Activated CD8-positive, alpha-beta memory T cell treated with anti-CD3 and anti-CD28 coated beads, Interleukin-2, amount 50 U/mL, for 1 hour (primary cell): ENCODE measurements around the gene ZCCHC4.

ENCODE experiments used
- DNase-seq: peaks from one replicate; pipeline ENCODE4 v3.0.0-alpha.2; 2020; ENCODE audit errors: extremely low read depth

ZCCHC4 gene

DNA sequence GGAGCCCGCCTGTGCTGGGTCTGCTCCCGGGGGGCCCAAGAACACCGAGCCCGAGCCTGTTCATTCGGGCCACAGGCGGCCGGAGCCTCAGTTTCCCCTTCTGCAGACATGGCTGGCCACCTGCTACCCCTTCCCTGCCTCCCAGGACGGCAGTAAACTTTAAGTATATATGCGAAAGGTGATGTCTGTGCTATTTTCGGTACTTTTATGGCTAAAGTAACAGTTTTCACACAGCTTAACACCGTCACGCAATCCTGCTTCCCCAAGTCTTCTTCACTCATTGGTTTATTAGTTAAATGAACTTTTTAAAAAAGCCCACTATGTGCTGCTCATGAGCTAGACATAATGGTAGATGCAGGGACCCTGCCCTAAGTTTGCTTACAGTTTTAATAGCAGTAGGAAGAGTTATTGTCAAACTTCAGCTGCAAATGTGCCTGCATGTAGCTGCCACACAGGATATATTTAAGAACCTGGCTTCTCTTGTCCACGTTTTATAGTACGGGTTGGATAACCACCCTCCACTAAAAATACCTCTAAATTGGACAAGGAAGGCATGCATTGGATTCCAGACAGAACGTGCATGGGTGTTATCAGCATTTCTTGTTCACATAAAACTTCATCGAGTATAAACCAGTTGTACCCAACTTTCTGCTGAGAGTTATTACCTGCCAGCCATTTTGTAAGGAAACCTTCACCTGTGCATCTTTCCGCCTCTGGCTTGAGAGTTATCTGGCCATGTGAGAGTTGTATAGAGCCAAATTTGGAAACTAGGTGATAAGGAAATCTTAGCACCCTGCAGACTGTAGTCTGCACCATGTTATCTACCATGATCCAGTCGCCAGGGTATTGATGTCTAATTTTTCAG is 65.2 kb downstream of the ZCCHC4 start:
- no peak for DNase-seq

DNA sequence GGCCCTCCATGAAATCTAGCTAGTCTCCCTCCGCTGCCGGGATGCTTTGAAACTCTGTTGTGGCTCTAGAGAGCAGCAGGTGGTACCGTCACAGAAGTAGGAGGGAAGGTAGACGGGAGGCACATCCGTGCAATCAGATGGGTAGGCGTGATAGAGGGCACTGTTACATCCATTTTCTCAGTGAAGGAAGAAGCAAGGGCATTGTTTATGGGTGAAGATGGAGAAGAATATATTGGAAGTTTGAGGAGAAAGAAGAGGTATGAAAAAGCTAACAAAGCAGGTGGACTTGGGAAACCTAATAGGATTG is 65.8 kb downstream of the ZCCHC4 start:
- DNase-seq: no peak

DNA sequence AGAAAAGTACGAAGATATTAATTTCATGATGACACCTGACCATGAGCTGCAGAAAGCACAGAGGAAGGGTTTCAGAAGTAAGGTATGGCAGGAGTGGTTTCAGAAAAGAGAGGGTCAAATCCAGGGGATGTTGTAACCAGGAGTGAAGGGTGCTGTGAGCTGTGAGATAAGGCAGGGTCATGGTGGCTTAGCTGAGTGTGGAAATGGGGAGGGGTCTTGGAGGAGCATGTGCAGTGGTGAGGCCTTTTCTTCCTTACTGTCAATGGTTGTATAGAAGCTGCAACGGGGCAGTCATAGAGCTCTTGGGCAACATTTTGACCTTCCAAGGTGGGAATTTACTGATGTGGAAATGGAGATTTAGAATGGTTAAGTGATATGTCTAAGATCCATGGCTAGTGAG is 67.0 kb downstream of the ZCCHC4 start:
- no peak for DNase-seq

DNA sequence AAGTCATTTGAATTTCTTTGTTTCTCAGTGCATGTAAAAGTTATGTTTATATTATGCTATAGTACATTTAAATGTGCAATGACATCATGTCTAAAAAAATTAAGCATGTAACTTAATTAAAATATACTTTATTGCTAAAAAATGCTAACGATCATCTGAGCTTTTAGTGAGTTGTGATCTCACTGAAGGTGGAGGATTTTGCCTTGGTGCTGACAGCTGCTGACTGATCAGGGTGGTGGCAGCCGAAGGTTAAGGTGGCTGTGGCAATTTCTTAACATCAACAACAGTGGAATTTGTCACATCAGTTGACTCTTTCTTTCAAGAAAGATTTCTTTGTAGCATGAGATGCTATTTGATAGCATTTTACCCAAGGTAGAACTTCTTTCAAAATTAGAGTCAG is 71.1 kb downstream of the ZCCHC4 start:
- no peak for DNase-seq

DNA sequence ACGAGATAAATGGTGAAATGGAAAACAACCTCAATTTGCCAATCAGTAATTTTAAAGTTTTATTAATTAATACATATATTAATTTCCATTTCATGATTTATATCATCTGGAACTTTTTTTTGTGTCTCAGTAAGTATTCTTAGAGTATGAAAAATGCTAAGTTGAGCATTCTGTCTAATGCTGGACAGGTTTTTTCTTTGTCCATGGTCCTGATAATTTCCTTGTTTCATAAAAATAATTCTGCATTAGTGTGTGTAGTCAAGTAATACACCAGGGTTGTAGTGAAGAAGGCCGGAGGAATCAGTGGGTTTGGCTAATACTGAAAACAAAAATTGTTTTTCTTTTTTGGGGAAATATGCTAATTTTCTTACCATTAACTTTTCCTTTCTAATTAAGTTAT is 74.4 kb downstream of the ZCCHC4 start:
- DNase-seq: no peak

DNA sequence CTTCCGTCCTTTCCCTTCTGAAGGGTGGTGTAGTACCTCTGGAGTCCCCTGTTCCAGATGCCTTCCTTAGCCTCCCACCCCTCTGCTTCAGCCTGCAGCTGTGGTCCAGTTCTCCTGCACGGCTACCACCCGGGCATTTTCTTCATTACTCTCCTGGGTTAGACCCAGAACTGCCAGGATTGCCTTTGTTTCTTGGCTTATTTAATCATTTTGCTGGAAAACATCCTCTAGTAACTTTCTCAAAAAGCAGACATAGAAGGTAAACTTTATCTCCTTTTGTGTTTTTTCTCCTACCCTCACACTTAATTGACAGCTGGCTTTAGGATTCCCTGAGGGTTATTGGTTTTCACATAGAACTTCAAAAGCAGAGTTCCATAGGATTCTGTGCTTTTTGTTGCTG is 84.7 kb downstream of the ZCCHC4 start:
- DNase-seq: no peak

DNA sequence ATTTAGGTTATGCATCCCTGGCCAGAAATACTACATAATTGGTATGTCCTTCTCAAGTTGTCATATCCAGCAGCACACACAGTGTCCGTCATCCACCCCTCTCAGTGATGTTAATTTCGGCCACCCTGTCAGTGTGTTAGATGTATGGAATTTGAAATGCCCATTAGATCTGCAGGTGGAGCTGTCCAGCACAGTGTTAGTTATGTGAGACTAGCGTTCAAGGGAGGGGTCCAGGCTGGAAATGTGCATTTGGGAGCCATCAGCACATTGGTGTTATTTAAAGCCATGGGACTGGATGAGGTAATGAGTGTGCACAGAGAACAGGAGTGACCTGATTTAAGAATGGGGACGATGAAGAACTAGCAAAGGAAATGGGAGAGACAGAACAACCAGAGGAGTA is 86.9 kb downstream of the ZCCHC4 start:
- no peak for DNase-seq

DNA sequence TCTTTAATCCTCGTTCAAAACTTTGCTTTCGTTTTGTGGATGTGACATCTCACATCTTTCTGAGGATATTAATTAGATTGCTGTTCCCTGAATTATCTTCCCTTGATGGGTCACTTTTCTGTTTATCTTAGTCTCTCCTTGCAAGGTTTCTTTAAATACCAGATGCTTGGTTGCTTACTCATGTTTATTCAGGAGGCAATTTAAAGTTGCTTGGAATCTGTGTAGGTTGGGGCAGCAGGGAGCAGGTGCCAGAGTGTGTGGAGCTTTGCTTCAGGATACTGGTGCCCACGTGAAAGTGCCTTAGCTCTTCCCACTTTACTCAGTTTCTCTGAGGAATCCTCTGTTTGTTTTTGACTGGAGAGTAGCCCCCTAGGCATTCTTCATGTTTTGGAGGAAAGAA is 88.5 kb downstream of the ZCCHC4 start:
- DNase-seq: no peak

DNA sequence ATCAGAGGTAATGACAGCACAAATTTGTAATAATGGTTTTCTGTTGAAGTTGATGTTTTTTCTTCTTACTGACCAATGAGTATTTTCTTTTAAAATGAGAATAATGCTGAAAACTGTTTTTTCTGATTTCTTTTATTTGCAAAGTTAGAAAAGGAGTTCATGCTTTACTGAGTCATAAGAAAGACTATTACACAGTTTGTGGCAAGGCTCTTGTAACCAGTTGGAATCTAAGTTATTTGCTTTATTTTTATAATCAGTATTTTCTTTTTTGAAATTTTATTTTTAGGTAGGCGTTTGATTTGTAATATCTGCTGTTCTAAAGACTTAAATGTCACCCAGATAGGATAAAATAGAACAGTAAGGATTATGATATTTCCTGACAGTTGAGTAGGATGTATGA is 89.9 kb downstream of the ZCCHC4 start:
- no peak for DNase-seq

DNA sequence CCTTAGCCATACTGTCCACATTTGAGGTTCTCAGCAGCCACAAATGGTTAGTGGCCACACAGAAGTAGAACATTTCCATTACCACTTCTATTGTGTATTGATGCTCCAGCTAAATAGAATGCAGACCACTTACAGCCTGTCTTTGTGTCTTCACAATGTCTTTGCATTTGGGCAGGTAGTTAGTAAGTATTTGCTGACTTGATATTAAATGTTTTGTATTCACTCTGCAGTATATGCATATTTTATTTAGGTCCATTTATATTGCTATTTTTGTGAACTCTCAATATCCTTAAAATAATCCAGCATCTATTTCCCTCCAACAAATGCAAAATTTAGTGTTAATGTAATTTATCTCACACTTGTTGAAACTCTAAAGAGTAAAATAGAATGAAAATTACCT is 91.1 kb downstream of the ZCCHC4 start:
- no peak for DNase-seq

DNA sequence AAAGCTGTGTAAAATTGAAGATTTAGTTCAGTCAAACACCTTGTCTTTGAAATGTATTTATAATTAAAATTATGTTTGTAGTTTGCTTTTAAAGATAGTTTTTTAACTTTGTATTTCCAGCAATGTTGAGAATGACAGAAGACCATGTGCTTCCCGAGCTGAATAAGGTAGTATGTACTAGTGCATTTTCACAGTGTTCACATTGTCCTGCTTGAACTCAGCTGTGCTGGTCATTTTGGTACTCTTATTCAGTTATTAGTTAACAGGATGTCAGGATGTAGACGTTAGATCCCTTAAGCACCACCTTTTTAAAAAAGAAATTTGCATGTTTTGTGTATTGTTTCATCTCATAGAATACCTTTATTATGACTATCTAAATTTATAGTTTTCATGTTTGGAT is 92.9 kb downstream of the ZCCHC4 start:
- no peak for DNase-seq

DNA sequence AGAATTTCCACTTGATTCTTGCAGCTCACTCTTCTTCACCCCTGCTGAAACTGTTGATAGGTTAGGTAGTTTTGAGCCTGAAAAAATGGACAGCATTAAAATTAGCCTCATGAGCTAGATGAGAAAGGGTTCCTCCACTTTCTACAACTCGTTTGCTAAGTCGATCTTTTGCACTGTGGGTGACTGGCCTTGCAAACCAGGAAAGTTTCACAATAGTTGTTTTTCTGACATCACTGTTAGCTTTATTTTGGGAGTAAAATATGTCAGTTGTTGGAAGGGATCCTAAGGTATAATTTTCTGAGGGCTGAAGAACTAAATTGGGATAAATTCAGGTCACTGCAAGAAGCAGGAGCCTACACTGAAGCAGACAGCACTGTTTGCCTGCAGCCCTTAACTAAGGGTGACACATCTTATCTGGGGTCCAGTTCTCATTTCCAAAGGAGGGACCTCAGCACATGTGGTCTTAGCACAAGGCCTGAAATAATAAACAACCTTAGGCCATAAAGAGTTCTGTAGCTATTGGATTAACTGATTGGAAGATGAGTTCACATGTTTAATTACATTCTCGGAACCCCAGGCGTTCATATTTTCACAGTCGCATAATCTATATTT is 93.6 kb downstream of the ZCCHC4 start:
- no peak for DNase-seq

DNA sequence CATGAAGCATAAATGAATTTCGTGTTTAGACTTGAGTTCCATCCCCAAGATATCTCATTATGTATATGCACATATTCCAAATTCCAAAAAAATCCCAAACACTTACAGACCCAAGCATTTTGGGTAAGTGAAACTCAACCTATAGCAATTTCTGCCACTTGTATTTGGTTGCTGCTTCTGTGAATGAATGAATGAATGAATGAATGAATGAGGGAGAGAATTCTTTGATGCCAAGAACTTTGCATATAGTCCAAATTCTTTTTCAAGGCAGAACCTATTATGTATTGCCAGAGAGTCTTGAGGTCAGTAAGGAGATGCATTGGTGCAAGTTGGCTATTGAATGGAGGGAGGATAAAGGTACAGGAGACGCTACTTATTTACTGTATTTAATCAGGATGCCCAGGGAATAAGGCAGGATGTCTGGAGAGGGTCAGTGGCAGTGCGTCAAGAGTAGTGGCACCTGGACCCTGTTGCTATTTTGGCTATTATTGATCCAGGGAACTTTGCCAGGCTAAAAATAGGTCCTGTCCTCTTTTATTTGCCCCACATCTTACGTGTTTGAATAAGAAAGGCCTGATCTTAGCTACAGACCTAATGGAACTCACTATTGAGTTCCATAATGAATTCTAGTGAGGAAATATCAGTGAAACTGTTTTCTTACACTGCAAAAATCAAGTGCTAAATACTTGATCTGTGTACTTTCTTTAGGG is 98.4 kb downstream of the ZCCHC4 start:
- DNase-seq: no peak

DNA sequence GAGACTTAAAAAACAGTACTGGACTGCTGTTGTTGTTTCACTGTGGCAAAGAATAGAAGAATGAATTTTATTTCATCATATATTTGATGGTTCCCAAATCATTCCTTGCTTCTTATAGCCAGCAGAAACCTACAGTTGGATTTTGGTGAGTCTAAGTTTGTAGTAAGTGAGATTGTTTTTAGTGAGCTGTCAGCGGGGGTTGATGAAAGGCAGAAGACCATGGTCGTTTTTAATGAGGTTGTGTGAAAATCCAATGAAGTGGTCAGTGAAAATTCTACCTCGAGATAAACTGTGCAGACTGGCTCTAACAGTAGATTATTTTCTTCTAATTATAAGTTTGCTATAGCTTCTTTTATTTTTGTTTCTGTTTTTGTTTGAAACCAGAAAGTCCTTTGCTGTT is 100.7 kb downstream of the ZCCHC4 start:
- DNase-seq: no peak

DNA sequence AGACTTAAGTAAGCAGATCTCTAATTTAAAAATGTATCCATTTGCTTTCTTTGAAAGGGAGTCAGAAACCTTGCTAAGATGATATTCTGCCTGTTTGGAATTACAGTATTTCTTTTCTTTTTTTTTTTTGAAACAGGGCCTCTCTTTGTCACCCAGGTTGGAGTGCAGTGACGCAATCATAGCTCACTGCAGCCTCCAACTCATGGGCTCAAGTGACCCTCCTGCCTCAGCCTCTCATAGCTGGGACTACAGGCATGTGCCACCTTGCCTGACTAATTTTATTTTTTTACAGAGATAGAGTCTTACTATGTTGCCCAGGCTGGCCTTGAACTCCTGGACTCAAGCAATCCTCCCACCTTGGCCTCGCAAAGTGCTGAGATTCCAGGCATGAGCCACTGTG is 104.4 kb downstream of the ZCCHC4 start:
- DNase-seq: no peak
